ENCODE data around the gene CAMTA1. TPM values are rescaled to one million over a fixed set of nuclear protein-coding genes. Genes with fewer than 3 reads are reported as not detected.

Gene CAMTA1
- total RNA-seq, 1 experiment from 2014 or later = 69.5 TPM

DNA sequence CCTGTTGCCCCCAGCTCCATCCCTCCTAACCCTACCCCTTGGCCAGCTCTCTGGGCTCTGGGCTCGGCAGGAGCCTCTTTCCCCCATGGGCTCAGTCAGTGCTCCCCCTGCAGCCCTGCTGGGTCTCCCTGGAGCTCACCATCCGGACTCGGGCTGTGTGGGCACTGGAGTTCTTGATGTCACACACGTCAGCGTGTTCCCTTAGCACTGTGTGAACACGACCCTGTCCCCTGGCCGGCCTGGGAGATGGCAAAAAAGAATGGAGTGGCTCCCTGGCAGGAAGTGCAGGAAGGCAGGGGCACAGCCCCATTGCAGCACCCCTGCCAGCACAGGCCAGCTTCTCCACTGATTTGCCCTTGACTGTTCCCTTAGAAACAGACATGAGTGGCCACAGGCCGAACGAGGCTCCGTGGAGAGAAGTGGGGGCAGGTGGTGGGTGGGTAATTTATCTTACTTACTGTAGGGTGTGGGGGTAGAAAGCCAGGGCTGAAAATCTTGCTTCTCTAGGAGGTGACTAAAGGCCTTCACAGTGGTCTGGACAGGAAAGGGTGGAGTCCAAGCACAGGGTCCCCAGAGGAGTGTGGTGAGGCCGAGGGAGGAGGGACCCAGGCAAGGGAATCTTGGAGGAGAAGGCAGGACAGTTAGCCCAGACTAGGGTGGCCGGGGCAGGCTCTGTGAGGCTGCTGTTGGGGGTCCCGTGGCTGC is 604.1 kb downstream of the CAMTA1 start:
- no peak for TF ChIP-seq CBX3 (IDR thresholded peaks at IDR 0.05; ENCODE audit: low read depth)
- TF ChIP-seq, protein P1, sequence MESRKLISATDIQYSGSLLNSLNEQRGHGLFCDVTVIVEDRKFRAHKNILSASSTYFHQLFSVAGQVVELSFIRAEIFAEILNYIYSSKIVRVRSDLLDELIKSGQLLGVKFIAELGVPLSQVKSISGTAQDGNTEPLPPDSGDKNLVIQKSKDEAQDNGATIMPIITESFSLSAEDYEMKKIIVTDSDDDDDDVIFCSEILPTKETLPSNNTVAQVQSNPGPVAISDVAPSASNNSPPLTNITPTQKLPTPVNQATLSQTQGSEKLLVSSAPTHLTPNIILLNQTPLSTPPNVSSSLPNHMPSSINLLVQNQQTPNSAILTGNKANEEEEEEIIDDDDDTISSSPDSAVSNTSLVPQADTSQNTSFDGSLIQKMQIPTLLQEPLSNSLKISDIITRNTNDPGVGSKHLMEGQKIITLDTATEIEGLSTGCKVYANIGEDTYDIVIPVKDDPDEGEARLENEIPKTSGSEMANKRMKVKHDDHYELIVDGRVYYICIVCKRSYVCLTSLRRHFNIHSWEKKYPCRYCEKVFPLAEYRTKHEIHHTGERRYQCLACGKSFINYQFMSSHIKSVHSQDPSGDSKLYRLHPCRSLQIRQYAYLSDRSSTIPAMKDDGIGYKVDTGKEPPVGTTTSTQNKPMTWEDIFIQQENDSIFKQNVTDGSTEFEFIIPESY (IDR thresholded peaks at IDR 0.05; ENCODE audit: extremely low read depth, insufficient replicate concordance, low read length) = no peak
- TF ChIP-seq SP1 (IDR thresholded peaks at IDR 0.05; ENCODE audit: low read depth) = no peak
- TF ChIP-seq, protein P2, sequence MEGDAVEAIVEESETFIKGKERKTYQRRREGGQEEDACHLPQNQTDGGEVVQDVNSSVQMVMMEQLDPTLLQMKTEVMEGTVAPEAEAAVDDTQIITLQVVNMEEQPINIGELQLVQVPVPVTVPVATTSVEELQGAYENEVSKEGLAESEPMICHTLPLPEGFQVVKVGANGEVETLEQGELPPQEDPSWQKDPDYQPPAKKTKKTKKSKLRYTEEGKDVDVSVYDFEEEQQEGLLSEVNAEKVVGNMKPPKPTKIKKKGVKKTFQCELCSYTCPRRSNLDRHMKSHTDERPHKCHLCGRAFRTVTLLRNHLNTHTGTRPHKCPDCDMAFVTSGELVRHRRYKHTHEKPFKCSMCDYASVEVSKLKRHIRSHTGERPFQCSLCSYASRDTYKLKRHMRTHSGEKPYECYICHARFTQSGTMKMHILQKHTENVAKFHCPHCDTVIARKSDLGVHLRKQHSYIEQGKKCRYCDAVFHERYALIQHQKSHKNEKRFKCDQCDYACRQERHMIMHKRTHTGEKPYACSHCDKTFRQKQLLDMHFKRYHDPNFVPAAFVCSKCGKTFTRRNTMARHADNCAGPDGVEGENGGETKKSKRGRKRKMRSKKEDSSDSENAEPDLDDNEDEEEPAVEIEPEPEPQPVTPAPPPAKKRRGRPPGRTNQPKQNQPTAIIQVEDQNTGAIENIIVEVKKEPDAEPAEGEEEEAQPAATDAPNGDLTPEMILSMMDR (IDR thresholded peaks at IDR 0.05 in 2 of 3, conservative IDR thresholded peaks at IDR 0.05 in 1 of 3; ENCODE audit: borderline replicate concordance in 1 of 3, insufficient read depth in 1 of 3, low read depth in 2 of 3, low read length in 2 of 3) = no peak
- TF ChIP-seq ELF1 (IDR thresholded peaks at IDR 0.05; ENCODE audit: borderline replicate concordance, low read depth) = no peak
- TF ChIP-seq SIN3A (IDR thresholded peaks at IDR 0.05; ENCODE audit: low read depth) = no peak
- no peak for TF ChIP-seq RAD21 (IDR thresholded peaks at IDR 0.05; ENCODE audit: low read depth)
- TF ChIP-seq, protein P3, sequence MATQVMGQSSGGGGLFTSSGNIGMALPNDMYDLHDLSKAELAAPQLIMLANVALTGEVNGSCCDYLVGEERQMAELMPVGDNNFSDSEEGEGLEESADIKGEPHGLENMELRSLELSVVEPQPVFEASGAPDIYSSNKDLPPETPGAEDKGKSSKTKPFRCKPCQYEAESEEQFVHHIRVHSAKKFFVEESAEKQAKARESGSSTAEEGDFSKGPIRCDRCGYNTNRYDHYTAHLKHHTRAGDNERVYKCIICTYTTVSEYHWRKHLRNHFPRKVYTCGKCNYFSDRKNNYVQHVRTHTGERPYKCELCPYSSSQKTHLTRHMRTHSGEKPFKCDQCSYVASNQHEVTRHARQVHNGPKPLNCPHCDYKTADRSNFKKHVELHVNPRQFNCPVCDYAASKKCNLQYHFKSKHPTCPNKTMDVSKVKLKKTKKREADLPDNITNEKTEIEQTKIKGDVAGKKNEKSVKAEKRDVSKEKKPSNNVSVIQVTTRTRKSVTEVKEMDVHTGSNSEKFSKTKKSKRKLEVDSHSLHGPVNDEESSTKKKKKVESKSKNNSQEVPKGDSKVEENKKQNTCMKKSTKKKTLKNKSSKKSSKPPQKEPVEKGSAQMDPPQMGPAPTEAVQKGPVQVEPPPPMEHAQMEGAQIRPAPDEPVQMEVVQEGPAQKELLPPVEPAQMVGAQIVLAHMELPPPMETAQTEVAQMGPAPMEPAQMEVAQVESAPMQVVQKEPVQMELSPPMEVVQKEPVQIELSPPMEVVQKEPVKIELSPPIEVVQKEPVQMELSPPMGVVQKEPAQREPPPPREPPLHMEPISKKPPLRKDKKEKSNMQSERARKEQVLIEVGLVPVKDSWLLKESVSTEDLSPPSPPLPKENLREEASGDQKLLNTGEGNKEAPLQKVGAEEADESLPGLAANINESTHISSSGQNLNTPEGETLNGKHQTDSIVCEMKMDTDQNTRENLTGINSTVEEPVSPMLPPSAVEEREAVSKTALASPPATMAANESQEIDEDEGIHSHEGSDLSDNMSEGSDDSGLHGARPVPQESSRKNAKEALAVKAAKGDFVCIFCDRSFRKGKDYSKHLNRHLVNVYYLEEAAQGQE (IDR thresholded peaks at IDR 0.05; ENCODE audit: low read depth) = no peak
- TF ChIP-seq SRF (IDR thresholded peaks at IDR 0.05; ENCODE audit: low read depth) = no peak
- TF ChIP-seq ZFX (IDR thresholded peaks at IDR 0.05) = no peak
- TF ChIP-seq EZH2 (IDR thresholded peaks at IDR 0.05) = no peak
- no peak for TF ChIP-seq POLR2AphosphoS5 (IDR thresholded peaks at IDR 0.05; ENCODE audit: low read depth, low read length)
- no peak for TF ChIP-seq CEBPB (IDR thresholded peaks at IDR 0.05; ENCODE audit: low read depth)
- TF ChIP-seq, protein P4, sequence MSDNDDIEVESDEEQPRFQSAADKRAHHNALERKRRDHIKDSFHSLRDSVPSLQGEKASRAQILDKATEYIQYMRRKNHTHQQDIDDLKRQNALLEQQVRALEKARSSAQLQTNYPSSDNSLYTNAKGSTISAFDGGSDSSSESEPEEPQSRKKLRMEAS (IDR thresholded peaks at IDR 0.05) = no peak
- no peak for TF ChIP-seq TCF7L2 (IDR thresholded peaks at IDR 0.05; ENCODE audit: borderline replicate concordance, extremely low read depth, insufficient read depth, insufficient read length)
- no peak for TF ChIP-seq JUND (IDR thresholded peaks at IDR 0.05)
- no peak for TF ChIP-seq EZH2phosphoT487 (IDR thresholded peaks at IDR 0.05; ENCODE audit: borderline replicate concordance)
- no peak for TF ChIP-seq POLR2A (IDR thresholded peaks at IDR 0.05; ENCODE audit: borderline replicate concordance, extremely low read depth, insufficient read depth, insufficient read length)
- Histone ChIP-seq H3K9me2 (ENCODE audit: insufficient read depth) (no peaks in the 10 kb centered on the region), H3K9ac (ENCODE audit: low read length) (no peak overlapping the region), H2AFZ (ENCODE audit: low read depth, low read length, poor library complexity, severe bottlenecking) (no peak overlapping the region), H4K20me1 (ENCODE audit: insufficient read depth) (no peaks in the 10 kb centered on the region), H3K27ac (ENCODE audit: low read depth, low read length) (no peak overlapping the region), H3K79me2 (ENCODE audit: insufficient read depth, low read length) (no peaks in the 10 kb centered on the region), H3K36me3 (ENCODE audit: control insufficient read depth in 1 of 2, insufficient read depth in 2 of 2, low read length in 2 of 2) (no peaks in the 10 kb centered on the region), H3K27me3 (ENCODE audit: insufficient read depth, low read length) (no peaks in the 10 kb centered on the region), H3K4me3 (replicated peaks in 1 of 2; ENCODE audit: low read depth in 1 of 2, low read length in 2 of 2) (no peak overlapping the region), H3K9me3 (ENCODE audit: control insufficient read depth in 1 of 2, insufficient read depth in 1 of 2, low read depth in 1 of 2, low read length in 2 of 2) (no peaks in the 10 kb centered on the region; a peak in 2 of 4 replicates), H3K4me1 (ENCODE audit: control insufficient read depth in 1 of 2, insufficient read depth in 2 of 2, low read length in 2 of 2) (peaks cover 8 to 11% of the 10 kb centered on the region in 2 experiments; a peak in 2 of 4 replicates), H3K4me2 (ENCODE audit: low read length) (no peak overlapping the region)
- no peak for DNase-seq (ENCODE audit: low read depth, low spot score)
- POLR2A ChIA-PET = no interaction called here
- BruUV-seq (replicated peaks) = no TSS peak
- ATAC-seq = no peak
- RAD21 ChIA-PET (ENCODE audit: low non-redundant PET in 1 of 2, low total read pairs in 2 of 2, uncharacterized antibody in 2 of 2, unreplicated experiment in 2 of 2) = no interaction called here
- intact Hi-C loops (cut with micrococcal nuclease) = no loop called here
- CTCF ChIA-PET = no interaction called here

All from HCT116 (cell line).